HG03064 (cell line): ENCODE measurements around the gene XCL1.

ENCODE experiments used
- ATAC-seq: cut with Tn5 transposase; IDR thresholded peaks from one replicate; pipeline ENCODE4 v1.9.1; 2021; ENCODE audit warnings: low read depth; ENCODE audit not compliant: unreplicated experiment

The XCL1 gene

DNA sequence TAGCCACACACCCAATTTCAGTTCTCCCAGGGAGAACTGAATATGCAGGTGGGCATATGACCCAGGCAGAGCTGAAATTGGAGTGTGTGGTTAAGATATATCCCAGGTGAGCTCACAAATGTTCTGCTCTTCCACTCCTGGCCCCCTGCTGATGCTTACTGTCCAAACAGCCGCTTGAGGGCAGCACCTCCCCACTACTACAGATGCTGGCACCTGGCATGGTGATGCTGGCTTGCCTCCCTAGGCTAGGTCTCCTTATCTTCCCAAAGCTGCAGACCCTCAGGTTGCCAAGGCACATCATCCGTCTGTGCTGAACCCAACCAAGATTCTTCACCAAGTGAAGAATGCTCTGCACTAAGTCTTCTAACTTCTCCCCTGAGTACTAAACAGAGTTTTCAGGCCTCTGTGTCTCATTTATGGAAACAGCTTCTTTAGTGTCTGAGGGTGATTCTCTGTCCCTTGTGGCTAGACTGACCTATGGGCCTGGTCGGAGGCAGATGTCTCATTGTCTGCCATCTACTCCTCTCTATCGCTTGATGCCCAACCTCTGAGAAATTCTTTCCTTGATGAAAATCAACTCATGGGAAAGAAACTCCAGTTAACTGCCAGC is 27.2 kb downstream of the XCL1 start:
- ATAC-seq = no peak

DNA sequence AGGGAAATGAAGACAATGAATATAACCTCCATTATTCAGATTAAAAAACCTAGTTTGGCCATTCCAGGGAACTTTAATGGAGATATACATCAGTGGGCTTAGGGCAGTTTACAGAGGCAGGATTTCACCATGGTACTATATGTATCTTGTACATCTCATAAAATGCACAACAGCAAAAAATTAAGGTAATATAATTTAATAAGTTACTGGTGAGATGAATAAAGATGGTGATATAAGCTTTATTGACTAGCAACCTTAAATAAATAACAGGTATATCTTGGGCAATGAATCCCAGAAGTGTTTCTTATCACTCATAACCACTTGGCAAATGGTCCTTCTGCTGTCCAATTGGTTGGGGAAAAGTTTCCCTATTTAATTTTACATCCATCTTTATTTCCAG is 29.0 kb downstream of the XCL1 start:
- no peak for ATAC-seq

GRCh38 chr1:168606096-168606495 is 29.7 kb downstream of the XCL1 start:
- ATAC-seq = no peak

DNA sequence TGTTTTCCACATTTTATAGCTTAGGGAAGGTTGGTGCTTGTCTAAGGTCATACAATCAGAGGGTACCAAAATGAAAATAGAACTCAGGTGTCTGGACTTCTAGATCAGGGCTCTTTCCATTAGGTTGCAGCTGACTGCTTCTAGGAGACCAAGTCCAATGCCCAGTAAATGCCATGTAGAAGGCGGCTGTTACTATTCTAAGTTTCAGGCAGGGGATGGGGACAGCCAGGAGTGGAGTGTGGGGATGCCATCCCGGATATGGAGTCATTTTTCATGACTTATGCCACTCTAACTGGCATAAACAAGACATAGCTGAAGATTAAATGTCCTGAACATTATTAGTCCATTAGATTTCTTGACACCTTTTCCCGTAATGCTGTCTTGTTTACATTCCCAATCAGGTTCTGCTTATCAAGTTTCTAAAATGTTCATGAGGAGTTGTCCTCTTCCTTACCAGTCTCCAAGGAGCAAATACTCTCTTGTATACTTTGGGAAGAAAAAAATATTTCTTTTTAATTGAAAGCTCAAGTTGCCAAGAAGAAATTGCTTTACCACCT is 31.5 kb downstream of the XCL1 start:
- no peak for ATAC-seq

DNA sequence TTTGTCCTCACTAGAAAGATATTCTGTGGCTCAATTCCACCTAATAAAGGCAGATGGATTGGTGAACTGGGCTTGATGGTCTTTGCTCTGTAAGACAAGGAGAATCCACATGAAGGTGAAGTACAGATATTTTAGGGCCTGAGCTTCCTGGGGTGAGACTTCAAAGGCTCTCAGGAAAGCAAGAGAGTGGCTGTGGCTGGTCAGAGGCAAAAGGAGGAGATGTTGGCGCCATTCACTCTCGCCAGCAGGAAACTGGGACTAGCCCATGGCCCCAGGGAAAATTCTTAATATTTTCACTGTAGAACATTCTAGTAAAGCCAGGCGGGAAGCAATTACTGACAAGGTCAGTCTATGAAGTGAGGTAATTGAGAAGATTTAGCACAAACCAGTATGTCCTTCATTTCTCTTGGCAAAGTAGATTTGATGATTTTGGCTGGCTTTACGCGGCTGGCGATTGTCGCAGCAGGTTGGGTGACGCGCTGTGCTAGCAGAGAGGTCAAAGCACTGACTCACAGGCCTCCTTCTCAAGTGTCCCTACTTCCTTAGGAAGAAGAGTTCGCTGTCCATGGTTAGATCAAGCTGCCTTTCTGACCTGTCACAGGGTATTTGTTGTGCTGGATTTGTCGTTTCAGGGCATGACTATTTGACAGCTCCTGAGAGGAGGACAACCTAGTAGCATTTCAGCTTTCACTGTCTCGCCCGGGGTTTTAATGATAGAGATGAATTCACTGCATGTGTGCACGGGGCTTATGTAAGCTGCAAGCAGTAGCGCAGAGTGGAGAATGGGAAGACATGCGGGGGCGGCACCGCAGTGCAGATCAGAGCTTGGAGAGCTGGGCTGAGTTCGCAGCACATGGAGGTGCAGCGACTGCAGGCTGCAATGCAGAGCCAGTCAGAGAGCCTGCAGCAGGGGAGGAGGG is 32.7 kb downstream of the XCL1 start:
- no peak for ATAC-seq

DNA sequence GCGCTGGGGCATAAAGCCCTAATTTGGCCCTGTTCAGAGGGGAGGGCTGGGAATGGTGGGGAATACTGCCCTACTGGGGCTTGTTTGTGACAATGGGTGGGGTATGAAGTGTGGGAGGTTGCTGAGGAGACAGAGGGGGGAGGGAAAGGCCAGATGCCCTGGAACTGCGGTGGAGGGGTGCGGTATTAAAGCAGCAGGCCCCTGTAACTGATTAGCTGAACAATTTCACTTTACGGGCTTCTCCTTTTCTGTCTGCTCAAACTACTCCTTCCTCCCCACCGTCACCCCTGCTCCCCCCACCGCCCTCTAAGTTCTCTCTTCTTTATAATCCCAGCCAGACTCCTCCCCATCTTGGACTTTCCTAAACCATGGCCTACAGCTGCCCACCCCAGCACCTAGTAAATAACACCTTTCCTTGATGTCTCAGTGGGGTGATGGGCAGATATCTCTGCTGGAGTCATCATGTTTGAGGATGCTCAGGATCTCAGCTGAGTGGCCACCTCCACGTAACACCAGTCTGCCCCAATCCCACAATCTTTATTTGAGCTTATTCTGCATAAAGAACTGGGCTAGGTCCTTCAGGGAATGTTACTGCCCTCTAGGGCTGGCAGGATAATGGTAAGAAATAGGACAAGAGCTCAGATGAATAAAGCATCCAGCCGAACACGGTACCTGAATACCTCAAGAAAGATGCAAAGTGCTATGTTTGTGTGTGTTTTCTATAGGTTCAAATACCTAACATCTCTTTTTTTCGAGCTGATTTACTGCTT is 33.5 kb downstream of the XCL1 start:
- no peak for ATAC-seq

GRCh38 chr1:168613038-168613451 is 36.6 kb downstream of the XCL1 start:
- no peak for ATAC-seq

GRCh38 chr1:168613691-168614231 is 37.4 kb downstream of the XCL1 start:
- no peak for ATAC-seq

DNA sequence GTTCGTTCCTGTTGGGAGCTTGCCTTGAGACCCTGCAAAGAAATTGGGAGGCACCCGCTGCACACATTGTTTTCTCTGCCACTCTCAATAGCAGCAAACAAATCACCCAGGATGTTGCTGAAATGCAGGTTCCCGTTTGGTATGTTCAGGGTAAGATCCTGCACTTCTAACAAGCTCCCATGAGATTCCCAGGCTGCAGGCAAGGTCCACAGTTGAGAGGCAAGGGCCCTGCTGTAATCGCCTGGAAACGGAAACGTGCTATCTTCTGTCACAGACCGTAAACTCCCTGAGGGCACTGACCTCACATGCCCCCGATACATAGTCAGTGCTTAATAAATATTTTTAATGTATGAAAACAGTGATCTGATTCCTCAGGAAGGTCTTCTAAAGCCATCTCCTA is 37.8 kb downstream of the XCL1 start:
- no peak for ATAC-seq

DNA sequence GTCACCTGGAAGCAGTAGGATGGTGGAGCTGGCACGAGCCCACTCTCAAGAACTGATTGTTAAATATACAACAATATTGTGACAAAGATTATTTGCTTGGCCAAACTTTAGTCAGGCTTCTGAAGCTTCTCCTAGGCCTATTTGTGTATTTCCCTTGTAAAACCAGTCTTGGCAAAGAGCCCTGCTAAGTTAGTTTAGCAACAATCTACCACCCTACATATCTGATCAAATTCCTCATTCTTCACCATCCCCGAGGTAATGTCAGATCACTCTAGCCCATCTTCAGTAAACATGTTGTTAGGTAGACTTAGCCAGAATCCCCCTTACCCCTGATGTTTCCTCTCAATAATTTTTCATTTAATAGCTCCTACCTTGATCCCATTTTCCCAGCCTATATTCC is 39.6 kb downstream of the XCL1 start:
- no peak for ATAC-seq

- no peak for ATAC-seq
Observed at GRCh38 chr1:168617974-168618750, 41.8 kb downstream of the XCL1 start.

GRCh38 chr1:168618886-168619285 is 42.5 kb downstream of the XCL1 start:
- no peak for ATAC-seq

DNA sequence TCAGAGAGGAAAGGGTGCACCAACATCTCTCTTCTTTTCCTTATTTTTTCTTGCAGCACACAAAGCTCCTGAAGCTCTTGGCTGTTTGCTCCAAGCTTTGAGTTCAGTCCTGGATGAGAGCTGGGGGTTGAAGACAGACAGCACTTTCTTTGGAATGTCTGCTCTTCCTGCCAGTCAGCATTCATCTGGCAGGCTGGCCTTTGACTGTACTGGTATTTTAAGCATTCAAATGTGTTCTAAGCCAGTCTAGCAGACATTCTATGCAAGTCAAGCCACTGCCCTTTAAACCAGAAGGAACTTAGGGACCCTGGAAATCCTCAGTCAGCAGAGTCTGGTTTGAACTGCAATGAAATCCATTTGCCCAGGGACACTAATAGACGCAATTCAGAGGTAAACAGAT is 45.0 kb downstream of the XCL1 start:
- no peak for ATAC-seq

GRCh38 chr1:168623003-168623828 is 46.8 kb downstream of the XCL1 start:
- ATAC-seq = no peak

- ATAC-seq = no peak
Observed at GRCh38 chr1:168623831-168624230, 47.4 kb downstream of the XCL1 start.

DNA sequence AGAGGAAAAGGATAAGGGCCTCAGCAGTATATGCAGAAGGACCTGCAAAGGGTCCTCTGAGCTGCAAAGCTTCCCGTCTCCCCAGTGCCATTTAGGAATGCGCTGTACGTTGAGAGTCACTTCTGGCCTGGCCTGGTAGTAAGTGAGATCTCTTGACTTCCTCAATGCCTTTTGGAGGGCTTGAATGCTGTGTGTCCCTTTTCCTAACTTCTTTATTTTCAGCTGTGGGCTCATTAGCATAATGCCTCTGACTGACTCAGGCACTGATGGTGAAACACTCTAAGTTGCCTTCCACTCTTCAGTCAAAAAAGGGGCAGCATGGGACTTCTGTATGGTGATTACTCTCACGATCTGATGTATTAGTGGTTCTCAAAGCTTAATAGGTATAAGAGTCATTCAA is 49.9 kb downstream of the XCL1 start:
- ATAC-seq = no peak

DNA sequence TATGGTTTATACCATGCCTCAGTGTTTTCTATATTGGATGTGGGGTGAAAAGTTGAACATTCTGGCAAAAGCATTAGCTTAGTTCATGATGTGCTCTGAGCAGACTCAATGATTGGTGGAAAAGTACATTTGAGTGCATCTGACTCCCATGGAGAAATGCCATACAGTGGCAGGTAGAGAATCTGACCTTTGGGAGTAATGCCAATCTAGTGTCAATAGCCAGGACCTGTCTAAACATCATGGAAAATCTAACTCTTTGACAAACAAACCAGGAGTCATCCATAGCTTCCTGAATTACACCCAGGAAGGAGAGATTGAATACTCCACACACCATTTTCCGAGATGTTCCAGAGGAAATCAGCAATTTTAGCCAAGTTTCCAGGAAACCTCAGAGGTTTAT is 51.0 kb downstream of the XCL1 start:
- ATAC-seq = no peak

DNA sequence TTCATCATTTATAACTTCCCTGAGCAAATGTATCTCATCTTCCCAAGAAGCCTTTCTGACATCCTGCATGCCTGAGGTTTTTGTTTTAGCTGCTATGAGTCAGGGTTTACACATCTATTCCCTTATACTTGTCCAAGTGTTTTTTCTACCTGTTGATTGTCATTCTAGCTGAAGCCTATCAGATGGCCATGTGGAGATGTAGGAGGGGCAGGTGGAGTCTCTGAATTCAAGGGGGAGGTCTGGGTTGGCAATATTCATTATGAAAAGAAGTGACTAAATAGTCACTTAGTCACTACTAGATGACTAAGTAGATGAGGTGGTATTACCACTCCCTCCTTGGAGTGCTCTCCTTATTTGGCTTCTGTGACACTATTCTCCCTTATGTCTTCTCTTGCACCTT is 52.4 kb downstream of the XCL1 start:
- no peak for ATAC-seq

- no peak for ATAC-seq
Observed at GRCh38 chr1:168629466-168629865, 53.1 kb downstream of the XCL1 start.
